ENCODE results near the gene EFCC1. TPM values are rescaled to one million over a fixed set of nuclear protein-coding genes. Genes with fewer than 3 reads are reported as not detected.

The EFCC1 gene
- total RNA-seq, 1 donor from 2014 or later: 0.60 TPM

GRCh38 chr3:129000742-129001100 is 383 bp upstream of the EFCC1 start:
- no peaks in the 10 kb centered on the region for H3K36me3 Mint-ChIP-seq (ENCODE audit: insufficient read depth)
- no peak for TF ChIP-seq CTCF (IDR thresholded peaks at IDR 0.05; ENCODE audit: unreplicated experiment)
- H3K9me3 Mint-ChIP-seq (ENCODE audit: low read depth): no peaks in the 10 kb centered on the region
- peaks cover 42% of the 10 kb centered on the region for H3K27me3 Mint-ChIP-seq
- peak overlapping the region; percentile 64 for H3K4me3 Mint-ChIP-seq (ENCODE audit: low read depth)
- DNase-seq (ENCODE audit: low spot score, unreplicated experiment): no peak
- H3K27ac Mint-ChIP-seq: no peak overlapping the region
- H3K4me1 Mint-ChIP-seq (ENCODE audit: low read depth): peaks cover 18% of the 10 kb centered on the region

DNA sequence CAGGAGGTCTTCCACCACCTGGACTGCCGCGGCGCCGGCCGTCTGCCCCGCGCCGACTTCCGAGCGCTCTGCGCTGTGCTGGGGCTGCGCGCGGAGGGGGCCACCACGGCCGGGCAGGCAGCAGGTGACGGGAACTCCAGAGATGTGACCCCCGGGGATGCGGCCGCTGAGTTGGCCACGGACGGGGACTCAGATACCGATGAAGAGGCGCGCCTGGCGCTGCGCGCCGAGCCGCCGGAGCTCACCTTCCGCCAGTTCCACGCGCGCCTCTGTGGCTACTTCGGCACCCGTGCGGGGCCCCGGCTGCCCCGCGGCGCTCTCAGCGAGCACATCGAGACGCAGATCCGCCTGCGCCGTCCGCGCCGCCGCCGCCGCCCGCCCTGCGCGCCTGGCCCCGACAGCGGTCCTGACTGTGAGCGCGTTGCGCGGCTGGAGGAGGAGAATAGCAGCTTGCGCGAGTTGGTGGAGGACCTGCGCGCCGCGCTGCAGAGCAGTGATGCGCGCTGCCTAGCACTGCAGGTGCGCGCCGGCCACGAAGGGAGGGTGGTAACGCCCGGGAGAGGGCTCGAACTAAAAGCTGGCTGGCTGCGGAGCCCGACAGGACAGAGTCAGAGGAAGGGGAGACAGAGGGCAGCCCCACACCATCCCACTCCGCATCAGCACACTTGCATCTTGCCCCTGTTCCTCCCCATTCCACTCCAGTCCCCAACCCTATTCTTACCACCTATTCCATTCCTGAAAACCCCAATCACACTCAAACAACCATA is 885 bp downstream of the EFCC1 start:
- Mint-ChIP-seq H3K36me3 (ENCODE audit: insufficient read depth) (no peaks in the 10 kb centered on the region), H3K9me3 (ENCODE audit: low read depth) (no peaks in the 10 kb centered on the region), H3K4me1 (ENCODE audit: low read depth) (peaks cover 18% of the 10 kb centered on the region), H3K27ac (no peak overlapping the region), H3K27me3 (peaks cover 44% of the 10 kb centered on the region), H3K4me3 (ENCODE audit: low read depth) (peak overlapping the region; percentile 29)
- DNase-seq (ENCODE audit: low spot score, unreplicated experiment): peak; percentile 35
- no peak for TF ChIP-seq CTCF (IDR thresholded peaks at IDR 0.05; ENCODE audit: unreplicated experiment)

DNA sequence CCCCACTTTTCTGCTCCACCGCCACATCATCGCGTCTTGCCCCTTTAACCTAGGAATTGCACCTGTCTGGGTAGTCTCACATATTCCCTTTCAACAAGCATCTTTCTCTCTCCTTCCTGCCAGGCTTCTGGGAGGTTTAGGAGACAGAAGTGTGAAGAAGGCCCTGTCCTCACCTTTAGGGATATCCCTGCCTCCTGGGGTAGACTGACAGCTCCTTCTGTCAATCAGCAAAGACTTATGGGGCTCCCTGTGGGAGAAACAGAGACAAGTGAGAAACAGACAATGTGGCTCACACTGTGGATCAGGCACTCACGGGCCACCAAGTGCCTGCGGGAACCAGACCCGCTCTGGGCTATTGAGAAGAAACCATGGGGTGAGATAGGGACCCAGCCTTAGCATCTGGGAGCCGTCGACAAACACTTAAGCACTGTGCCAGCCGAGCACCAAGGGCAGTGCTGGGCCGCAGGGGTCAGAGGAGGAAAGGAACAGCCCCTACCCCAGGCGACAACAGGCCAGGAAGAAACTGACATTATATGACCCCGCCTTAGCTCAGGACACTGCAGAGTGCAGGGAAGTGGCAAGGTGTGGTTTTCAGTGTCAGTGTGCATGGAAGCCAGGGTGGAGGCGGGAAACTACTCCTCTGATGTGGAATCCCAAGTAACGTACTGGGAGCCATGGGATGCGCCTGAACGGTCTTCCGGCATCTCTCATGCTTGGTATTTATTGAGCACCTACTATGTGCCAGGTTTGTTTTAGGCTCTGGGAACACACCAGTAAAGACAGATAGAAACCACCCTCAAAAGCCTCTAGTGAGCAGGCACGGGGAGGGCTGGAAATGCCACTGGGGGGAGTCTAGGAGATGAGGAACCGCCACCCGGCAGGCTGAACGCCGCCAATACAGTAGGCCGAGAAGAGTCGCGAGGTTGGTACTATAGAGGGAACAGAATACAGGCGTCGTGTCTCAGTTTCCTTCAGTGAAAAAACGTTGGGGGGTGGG is 1.8 kb downstream of the EFCC1 start:
- no peak overlapping the region for H3K27ac Mint-ChIP-seq
- peaks cover 18% of the 10 kb centered on the region for H3K4me1 Mint-ChIP-seq (ENCODE audit: low read depth)
- no peak for TF ChIP-seq CTCF (IDR thresholded peaks at IDR 0.05; ENCODE audit: unreplicated experiment)
- no peaks in the 10 kb centered on the region for H3K36me3 Mint-ChIP-seq (ENCODE audit: insufficient read depth)
- DNase-seq (ENCODE audit: low spot score, unreplicated experiment): no peak
- H3K4me3 Mint-ChIP-seq (ENCODE audit: low read depth): peak overlapping the region; percentile 29
- peaks cover 51% of the 10 kb centered on the region for H3K27me3 Mint-ChIP-seq
- no peaks in the 10 kb centered on the region for H3K9me3 Mint-ChIP-seq (ENCODE audit: low read depth)

DNA sequence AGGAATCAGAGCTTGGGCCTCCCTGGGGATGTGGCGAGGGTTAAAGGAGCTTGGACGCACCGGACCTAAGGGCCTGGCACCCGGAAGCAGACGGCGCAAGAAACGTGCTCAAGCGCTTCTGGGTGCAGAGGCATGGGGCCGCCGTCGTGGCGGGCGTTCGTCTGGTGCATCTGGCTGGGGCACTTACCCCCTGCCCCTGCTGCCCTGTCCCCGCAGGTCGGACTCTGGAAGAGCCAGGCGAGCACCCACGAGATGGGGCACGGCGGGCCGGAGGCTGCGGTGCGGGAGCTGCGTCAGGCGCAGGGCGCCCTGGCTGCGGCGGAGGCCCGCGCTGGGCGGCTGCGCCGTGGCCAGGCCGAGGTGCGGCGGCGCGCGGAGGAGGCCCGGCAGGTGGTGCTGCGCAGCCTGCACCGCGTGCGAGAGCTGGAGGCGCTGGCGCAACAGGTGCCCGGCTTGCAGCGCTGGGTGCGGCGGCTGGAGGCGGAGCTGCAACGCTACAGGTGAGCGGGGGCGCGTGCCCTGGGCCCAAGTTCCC is 2.5 kb downstream of the EFCC1 start:
- Mint-ChIP-seq H3K27me3 (peaks cover 56% of the 10 kb centered on the region), H3K9me3 (ENCODE audit: low read depth) (no peaks in the 10 kb centered on the region), H3K36me3 (ENCODE audit: insufficient read depth) (no peaks in the 10 kb centered on the region), H3K27ac (no peak overlapping the region), H3K4me1 (ENCODE audit: low read depth) (peaks cover 13% of the 10 kb centered on the region), H3K4me3 (ENCODE audit: low read depth) (no peak overlapping the region)
- TF ChIP-seq CTCF (IDR thresholded peaks at IDR 0.05; ENCODE audit: unreplicated experiment): peak; percentile 51
- DNase-seq (ENCODE audit: low spot score, unreplicated experiment): peak; percentile 58

GRCh38 chr3:129004639-129005295 is 3.7 kb downstream of the EFCC1 start:
- TF ChIP-seq CTCF (IDR thresholded peaks at IDR 0.05; ENCODE audit: unreplicated experiment): no peak
- Mint-ChIP-seq H3K36me3 (ENCODE audit: insufficient read depth) (no peaks in the 10 kb centered on the region), H3K4me3 (ENCODE audit: low read depth) (no peak overlapping the region), H3K27me3 (peaks cover 60% of the 10 kb centered on the region), H3K9me3 (ENCODE audit: low read depth) (no peaks in the 10 kb centered on the region), H3K4me1 (ENCODE audit: low read depth) (peaks cover 7% of the 10 kb centered on the region), H3K27ac (no peak overlapping the region)
- DNase-seq (ENCODE audit: low spot score, unreplicated experiment): no peak

Measured in progenitor cell of endocrine pancreas (in vitro differentiated cells).